IPS DF 6.9 (cell line): ENCODE data around the gene SIGLEC14.

Source experiments
- DNase-seq: peaks from one replicate; pipeline ENCODE4 v3.0.0-alpha.2; 2013; ENCODE audit warnings: low read depth, low spot score
- H3K27ac ChIP-seq: one replicate; pipeline ENCODE4 v1.5.1; 2013; ENCODE audit warnings: low read length, control low read depth
- H3K27me3 ChIP-seq: 2 replicates; pipeline ENCODE4 v1.6.1; 2013; ENCODE audit warnings: mild to moderate bottlenecking, low read length; ENCODE audit not compliant: control insufficient read depth, insufficient read depth
- H3K36me3 ChIP-seq: 2 replicates; pipeline ENCODE4 v1.6.1; 2013; ENCODE audit warnings: low read length; ENCODE audit not compliant: control insufficient read depth, insufficient read depth
- H3K4me1 ChIP-seq: 2 replicates; pipeline ENCODE4 v1.6.1; 2013; ENCODE audit warnings: low read length; ENCODE audit not compliant: control insufficient read depth, insufficient read depth
- H3K4me3 ChIP-seq: 2 replicates; pipeline ENCODE4 v1.5.1; 2013; ENCODE audit warnings: mild to moderate bottlenecking, low read length
- H3K9me3 ChIP-seq: 2 replicates; pipeline ENCODE4 v1.6.1; 2013; ENCODE audit warnings: low read length, inconsistent platforms; ENCODE audit not compliant: control insufficient read depth, insufficient read depth
- whole genome bisulfite sequencing: extraction: QIAGEN DNeasy Blood & Tissue Kit; methylation state at CpG from one replicate; pipeline ENCODE4 v1.1.7; 2013; ENCODE audit warnings: mixed read lengths, missing lambda C conversion rate; ENCODE audit not compliant: insufficient read length, insufficient coverage; 5-methylcytosine and 5-hydroxymethylcytosine counted together

SIGLEC14 gene

DNA sequence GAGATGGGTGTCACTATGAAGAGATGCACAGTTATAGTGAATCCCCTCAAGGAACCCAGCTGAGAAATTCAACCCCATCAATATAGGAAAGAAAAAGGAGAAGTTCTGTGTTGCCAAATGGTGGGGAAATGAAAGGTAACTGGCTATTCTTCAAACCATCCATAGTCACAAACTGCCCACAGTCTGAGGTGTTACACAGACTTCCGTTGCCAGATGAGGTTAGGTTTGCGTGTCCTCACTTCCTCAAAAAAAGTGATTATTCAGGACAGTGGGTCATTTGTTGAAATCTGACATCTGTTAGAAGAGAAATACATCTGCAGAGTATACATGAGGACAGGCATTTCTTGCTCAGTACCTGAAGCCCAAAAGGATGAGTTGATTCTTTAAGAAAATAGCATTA lies 25.4 kb downstream of the SIGLEC14 start:
- Histone ChIP-seq H3K27ac (no peak overlapping the region), H3K27me3 (no peaks in the 10 kb centered on the region), H3K4me3 (no peak overlapping the region), H3K36me3 (no peaks in the 10 kb centered on the region), H3K9me3 (no peaks in the 10 kb centered on the region), H3K4me1 (no peaks in the 10 kb centered on the region)
- no CpG with 5 or more reads among the region's 2 CpGs for WGBS
- DNase-seq, result no peak

DNA sequence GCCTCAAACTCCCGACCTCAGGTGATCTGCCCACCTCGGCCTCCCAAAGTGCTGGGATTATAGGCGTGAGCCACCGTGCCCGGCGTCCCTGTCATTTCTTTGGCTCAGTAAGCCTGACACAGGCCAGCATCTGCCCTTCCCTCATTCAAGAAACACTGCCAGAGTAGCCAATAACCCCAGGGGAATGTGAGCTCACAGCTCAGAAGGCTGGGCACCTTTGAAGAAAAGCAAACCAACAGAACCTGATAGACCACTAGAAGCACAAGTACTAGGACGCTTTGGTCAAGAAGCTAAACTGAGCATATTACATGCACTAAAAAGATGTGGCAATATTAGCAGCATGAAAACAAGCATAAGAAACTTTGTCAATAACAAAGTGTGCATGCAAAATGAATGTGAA lies 30.6 kb downstream of the SIGLEC14 start:
- H3K27me3 ChIP-seq, result no peaks in the 10 kb centered on the region
- no peaks in the 10 kb centered on the region for H3K9me3 ChIP-seq
- H3K36me3 ChIP-seq, result no peaks in the 10 kb centered on the region
- no CpG with 5 or more reads among the region's 7 CpGs for WGBS
- H3K27ac ChIP-seq, result no peak overlapping the region
- H3K4me3 ChIP-seq, result no peak overlapping the region
- no peaks in the 10 kb centered on the region for H3K4me1 ChIP-seq
- no peak for DNase-seq

GRCh38 chr19:51614789-51615188 lies 31.8 kb downstream of the SIGLEC14 start:
- Histone ChIP-seq H3K36me3 (no peaks in the 10 kb centered on the region), H3K9me3 (no peaks in the 10 kb centered on the region), H3K27ac (no peak overlapping the region), H3K4me1 (no peaks in the 10 kb centered on the region), H3K4me3 (no peak overlapping the region), H3K27me3 (no peaks in the 10 kb centered on the region)
- no CpG with 5 or more reads among the region's 5 CpGs for WGBS
- DNase-seq, result no peak

GRCh38 chr19:51610576-51610975 lies 36.0 kb downstream of the SIGLEC14 start:
- no peaks in the 10 kb centered on the region for H3K9me3 ChIP-seq
- no peak overlapping the region for H3K27ac ChIP-seq
- no peak for DNase-seq
- no peaks in the 10 kb centered on the region for H3K27me3 ChIP-seq
- no peaks in the 10 kb centered on the region for H3K36me3 ChIP-seq
- no CpG with 5 or more reads among the region's 1 CpG for WGBS
- H3K4me3 ChIP-seq, result no peak overlapping the region
- no peaks in the 10 kb centered on the region for H3K4me1 ChIP-seq

DNA sequence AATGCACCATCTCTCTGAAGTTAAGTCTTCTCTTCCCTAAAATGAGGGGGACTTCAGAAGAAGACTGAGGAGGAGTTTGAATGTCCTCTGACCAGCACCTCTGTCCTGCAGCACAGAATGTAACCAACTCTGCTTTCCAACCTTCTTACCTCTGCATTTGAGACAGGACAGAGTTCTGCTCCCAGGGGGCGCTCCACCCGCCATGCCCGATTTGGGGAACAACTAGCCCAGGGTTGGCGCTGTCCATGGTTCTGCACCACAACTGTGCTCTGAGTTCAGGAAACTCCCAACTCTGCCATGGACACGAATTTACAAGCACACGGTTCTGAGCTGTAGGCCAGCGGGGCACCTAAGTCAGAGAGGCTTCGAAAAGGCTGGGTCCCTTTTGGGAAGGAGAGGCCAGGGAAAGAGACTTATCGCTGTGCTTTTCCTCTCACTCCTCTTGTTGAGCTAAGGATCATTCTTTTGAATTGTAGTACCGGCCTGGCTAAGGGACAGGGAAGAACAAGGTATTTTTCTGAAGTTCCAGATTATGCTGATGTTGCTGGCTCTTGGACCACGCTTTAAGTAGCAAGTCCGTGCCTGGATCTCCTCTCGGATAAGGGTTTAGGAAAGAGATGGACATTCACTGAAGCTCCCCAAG lies 38.6 kb downstream of the SIGLEC14 start:
- no peaks in the 10 kb centered on the region for H3K9me3 ChIP-seq
- no peak overlapping the region for H3K4me3 ChIP-seq
- WGBS, result no CpG with 5 or more reads among the region's 13 CpGs
- H3K4me1 ChIP-seq, result no peaks in the 10 kb centered on the region
- no peak overlapping the region for H3K27ac ChIP-seq
- no peaks in the 10 kb centered on the region for H3K27me3 ChIP-seq
- peak; percentile 78 for DNase-seq
- H3K36me3 ChIP-seq, result no peaks in the 10 kb centered on the region

GRCh38 chr19:51607077-51607476 lies 39.5 kb downstream of the SIGLEC14 start:
- H3K27ac ChIP-seq, result no peak overlapping the region
- no peak overlapping the region for H3K4me3 ChIP-seq
- DNase-seq, result no peak
- no peaks in the 10 kb centered on the region for H3K9me3 ChIP-seq
- H3K27me3 ChIP-seq, result no peaks in the 10 kb centered on the region
- no peaks in the 10 kb centered on the region for H3K4me1 ChIP-seq
- WGBS, result no CpG with 5 or more reads among the region's 6 CpGs
- H3K36me3 ChIP-seq, result no peaks in the 10 kb centered on the region

DNA sequence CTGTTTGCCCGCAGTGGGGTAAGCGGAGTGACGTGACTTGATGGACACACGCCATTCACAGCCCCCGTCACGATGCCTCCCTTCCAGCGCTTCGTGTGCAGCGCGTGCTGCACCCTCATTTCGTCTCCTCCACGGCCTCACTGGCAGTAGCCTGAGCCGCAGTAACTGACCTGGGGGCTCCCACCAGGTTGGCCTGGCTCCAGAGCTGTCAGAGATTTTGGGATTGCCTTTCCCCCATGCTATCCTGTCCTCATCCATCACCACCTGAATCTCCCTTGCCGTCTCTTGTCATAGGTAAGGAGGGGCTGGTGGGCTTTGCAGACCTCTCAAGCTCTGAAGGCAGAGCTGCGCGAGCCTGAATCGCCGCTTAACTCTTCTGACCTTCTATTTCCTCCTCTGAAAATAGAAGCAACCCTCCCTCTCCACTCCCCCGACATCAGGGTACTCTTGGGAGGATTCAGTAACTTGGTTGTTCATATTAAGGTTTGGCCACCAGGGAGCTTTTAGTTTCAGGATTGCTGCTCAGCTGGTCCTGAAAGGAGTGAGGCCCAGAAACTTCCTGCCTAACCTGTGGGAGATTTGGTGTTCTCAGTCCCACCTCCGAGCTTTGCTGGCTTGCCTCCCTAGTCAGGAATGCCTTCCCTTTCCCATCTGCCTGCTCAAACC lies 44.3 kb downstream of the SIGLEC14 start:
- Histone ChIP-seq H3K27me3 (no peaks in the 10 kb centered on the region), H3K4me1 (no peaks in the 10 kb centered on the region), H3K4me3 (no peak overlapping the region), H3K27ac (no peak overlapping the region), H3K36me3 (no peaks in the 10 kb centered on the region), H3K9me3 (no peaks in the 10 kb centered on the region)
- no CpG with 5 or more reads among the region's 20 CpGs for WGBS
- DNase-seq, result no peak

DNA sequence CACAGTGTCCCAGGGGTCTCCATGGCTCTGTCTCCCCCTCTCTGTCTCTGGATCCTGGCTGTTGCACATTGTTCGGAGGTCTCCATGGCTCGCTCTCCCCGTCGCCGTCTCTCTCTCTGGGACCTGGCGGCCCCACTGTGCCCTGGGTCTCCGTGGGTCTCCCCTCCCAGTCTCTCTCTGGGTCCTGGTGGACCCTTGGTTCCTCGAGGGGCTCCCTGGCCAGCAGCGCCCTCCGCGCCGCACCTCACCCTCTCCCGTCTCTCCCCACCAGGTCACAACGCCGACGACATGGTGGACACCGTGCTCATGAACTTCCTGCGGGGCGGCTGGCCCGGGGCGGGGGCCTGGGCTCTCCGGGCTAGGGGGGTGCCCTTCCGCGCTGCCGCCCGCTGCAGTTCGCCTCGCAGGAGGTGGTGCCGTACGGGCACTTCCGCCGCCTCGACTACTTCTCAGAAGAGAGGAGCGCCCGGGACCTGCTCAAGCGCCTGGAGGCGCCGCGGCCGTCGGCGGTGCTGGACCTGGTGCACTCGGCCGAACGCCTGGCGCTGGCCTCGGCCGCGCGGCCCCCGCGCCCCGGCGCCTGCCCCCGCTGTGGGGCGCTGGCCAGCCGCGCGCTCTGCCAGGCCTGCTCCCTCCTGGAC lies 45.6 kb downstream of the SIGLEC14 start:
- H3K27ac ChIP-seq, result no peak overlapping the region
- H3K36me3 ChIP-seq, result no peaks in the 10 kb centered on the region
- DNase-seq, result no peak
- H3K4me1 ChIP-seq, result no peaks in the 10 kb centered on the region
- WGBS, result no CpG with 5 or more reads among the region's 59 CpGs
- no peak overlapping the region for H3K4me3 ChIP-seq
- H3K27me3 ChIP-seq, result no peaks in the 10 kb centered on the region
- no peaks in the 10 kb centered on the region for H3K9me3 ChIP-seq

GRCh38 chr19:51599084-51599483 lies 47.5 kb downstream of the SIGLEC14 start:
- no peaks in the 10 kb centered on the region for H3K36me3 ChIP-seq
- H3K9me3 ChIP-seq, result no peaks in the 10 kb centered on the region
- no peak overlapping the region for H3K4me3 ChIP-seq
- H3K27ac ChIP-seq, result no peak overlapping the region
- H3K4me1 ChIP-seq, result no peaks in the 10 kb centered on the region
- DNase-seq, result no peak
- no peaks in the 10 kb centered on the region for H3K27me3 ChIP-seq
- no CpG with 5 or more reads among the region's 10 CpGs for WGBS

- WGBS, result no CpG with 5 or more reads among the region's 31 CpGs
These were observed 48.3 kb downstream of the SIGLEC14 start for GRCh38 chr19:51598159-51598915.

More at GRCh38 chr19:51598159-51598915, 48.3 kb downstream of the SIGLEC14 start:
- Histone ChIP-seq H3K4me3 (no peak overlapping the region), H3K9me3 (no peaks in the 10 kb centered on the region), H3K27me3 (no peaks in the 10 kb centered on the region), H3K36me3 (no peaks in the 10 kb centered on the region), H3K4me1 (no peaks in the 10 kb centered on the region), H3K27ac (no peak overlapping the region)
- DNase-seq, result no peak
